ENCODE measurements around the gene POU6F2.

The POU6F2 gene

DNA sequence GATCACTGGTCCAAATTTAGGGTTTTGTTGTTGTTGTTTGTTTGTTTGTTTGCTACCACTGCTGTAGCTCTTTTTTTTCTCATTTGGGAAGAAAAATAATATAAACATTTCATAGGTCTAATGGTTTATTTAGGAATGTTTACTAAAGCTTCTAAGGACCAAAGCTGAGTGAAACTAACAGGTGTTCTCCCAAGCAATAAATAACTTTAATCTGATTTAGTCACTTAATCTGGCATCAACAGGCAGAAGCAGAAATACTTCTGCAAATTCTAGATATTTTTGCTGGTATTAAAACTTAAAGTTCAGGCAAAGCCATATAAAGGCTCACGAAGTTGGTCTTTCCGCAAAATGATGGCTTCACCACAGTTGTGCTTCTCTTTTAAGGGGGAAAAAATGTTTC, 444.0 kb downstream of the POU6F2 start:
- H3K27me3 Mint-ChIP-seq, result peaks cover 9% of the 10 kb centered on the region
- H3K9me3 Mint-ChIP-seq, result no peaks in the 10 kb centered on the region
- H3K4me3 Mint-ChIP-seq, result no peak overlapping the region
- no peaks in the 10 kb centered on the region for H3K4me1 Mint-ChIP-seq
- ATAC-seq, result no peak
- no peak for DNase-seq
- H3K27ac Mint-ChIP-seq, result no peak overlapping the region

GRCh38 chr7:39428221-39428620, 450.5 kb downstream of the POU6F2 start:
- DNase-seq (no peak), ATAC-seq (no peak)
- Mint-ChIP-seq H3K4me1 (no peaks in the 10 kb centered on the region), H3K4me3 (no peak overlapping the region), H3K27me3 (no peaks in the 10 kb centered on the region), H3K9me3 (no peaks in the 10 kb centered on the region), H3K27ac (no peak overlapping the region)

GRCh38 chr7:39429421-39429820, 451.7 kb downstream of the POU6F2 start:
- DNase-seq (no peak), ATAC-seq (no peak)
- no peaks in the 10 kb centered on the region for H3K9me3 Mint-ChIP-seq
- H3K27ac Mint-ChIP-seq, result no peak overlapping the region
- no peak overlapping the region for H3K4me3 Mint-ChIP-seq
- H3K4me1 Mint-ChIP-seq, result no peaks in the 10 kb centered on the region
- H3K27me3 Mint-ChIP-seq, result no peaks in the 10 kb centered on the region

DNA sequence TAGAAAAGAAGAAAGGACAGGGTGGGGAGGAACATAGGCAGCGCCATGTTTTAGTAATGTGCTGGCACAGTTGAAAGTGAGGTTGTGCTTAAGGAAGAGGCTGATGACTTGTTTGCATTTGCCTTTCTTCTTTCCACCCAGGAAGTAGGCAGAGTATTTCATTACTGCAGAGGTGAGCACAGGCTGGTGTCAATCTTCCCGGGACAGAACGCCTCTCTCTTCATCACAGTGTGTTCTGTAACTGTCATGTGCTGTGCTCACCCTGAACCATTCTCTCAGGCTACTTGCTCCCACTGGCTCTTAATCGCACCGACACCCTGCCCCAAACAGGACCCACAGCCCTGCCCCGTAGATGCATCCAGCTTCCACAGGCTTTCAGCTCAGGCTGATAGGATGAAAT, 452.7 kb downstream of the POU6F2 start:
- peak overlapping the region in 1 of 2 donors; percentile 57 for H3K27ac Mint-ChIP-seq
- H3K4me1 Mint-ChIP-seq, result no peaks in the 10 kb centered on the region
- H3K4me3 Mint-ChIP-seq, result no peak overlapping the region
- H3K27me3 Mint-ChIP-seq, result no peaks in the 10 kb centered on the region
- DNase-seq (no peak), ATAC-seq (peak; percentile 16)
- no peaks in the 10 kb centered on the region for H3K9me3 Mint-ChIP-seq

GRCh38 chr7:39430909-39431641, 453.4 kb downstream of the POU6F2 start:
- H3K27ac Mint-ChIP-seq, result no peak overlapping the region
- DNase-seq, result no peak
- H3K4me3 Mint-ChIP-seq, result no peak overlapping the region
- H3K9me3 Mint-ChIP-seq, result no peaks in the 10 kb centered on the region
- no peak for ATAC-seq
- no peaks in the 10 kb centered on the region for H3K4me1 Mint-ChIP-seq
- H3K27me3 Mint-ChIP-seq, result no peaks in the 10 kb centered on the region

GRCh38 chr7:39432368-39432767, 454.7 kb downstream of the POU6F2 start:
- no peak overlapping the region for H3K4me3 Mint-ChIP-seq
- H3K9me3 Mint-ChIP-seq, result no peaks in the 10 kb centered on the region
- H3K27me3 Mint-ChIP-seq, result peaks cover 4% of the 10 kb centered on the region
- DNase-seq (no peak), ATAC-seq (no peak)
- no peaks in the 10 kb centered on the region for H3K4me1 Mint-ChIP-seq
- no peak overlapping the region for H3K27ac Mint-ChIP-seq

GRCh38 chr7:39432807-39433416, 455.2 kb downstream of the POU6F2 start:
- H3K9me3 Mint-ChIP-seq, result no peaks in the 10 kb centered on the region
- no peak overlapping the region for H3K4me3 Mint-ChIP-seq
- H3K27ac Mint-ChIP-seq, result peak overlapping the region in 1 of 2 donors; percentile 76
- H3K4me1 Mint-ChIP-seq, result no peaks in the 10 kb centered on the region
- H3K27me3 Mint-ChIP-seq, result peaks cover 8% of the 10 kb centered on the region
- ATAC-seq, result no peak
- no peak for DNase-seq

DNA sequence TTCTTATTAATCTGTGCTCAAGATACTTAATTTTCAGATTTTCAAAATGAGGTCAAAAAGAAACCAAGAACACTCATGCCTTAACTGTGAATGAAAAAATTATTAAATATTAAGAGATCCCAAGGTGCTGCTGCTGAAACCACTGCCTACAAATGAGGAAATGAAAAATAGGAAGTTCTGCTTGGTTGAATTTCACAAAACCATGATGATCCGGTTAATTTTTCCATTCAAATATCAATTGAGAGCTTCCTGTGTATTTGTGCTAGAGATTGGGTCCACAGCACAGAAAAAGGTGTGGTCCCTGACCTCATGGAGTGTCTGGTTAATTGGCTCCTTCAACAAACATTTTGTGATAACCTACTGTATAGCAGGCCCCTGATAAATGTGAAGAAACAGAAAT, 455.8 kb downstream of the POU6F2 start:
- DNase-seq (no peak), ATAC-seq (no peak)
- Mint-ChIP-seq H3K27me3 (peaks cover 8% of the 10 kb centered on the region), H3K4me1 (no peaks in the 10 kb centered on the region), H3K4me3 (no peak overlapping the region), H3K9me3 (no peaks in the 10 kb centered on the region), H3K27ac (no peak overlapping the region)

DNA sequence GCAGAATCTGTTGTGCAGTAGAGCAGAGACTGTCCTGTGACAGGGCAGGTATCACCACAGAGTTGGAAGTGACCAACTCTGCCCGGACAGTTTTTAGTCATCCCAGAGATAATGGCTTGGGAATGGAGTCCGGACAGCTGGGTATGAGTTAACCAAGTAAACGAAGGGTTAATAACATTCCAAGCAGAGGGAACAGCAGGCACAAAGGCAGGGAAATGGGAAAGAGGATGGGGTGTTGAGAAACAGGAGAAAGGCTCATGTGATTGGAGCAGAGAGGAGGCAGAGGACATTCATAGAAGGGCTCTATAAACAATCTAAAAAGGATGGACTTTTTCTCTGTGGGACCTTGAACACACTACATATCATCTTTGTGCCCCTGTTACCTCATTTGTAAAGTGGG, 456.3 kb downstream of the POU6F2 start:
- H3K27ac Mint-ChIP-seq, result no peak overlapping the region
- H3K4me3 Mint-ChIP-seq, result no peak overlapping the region
- ATAC-seq, result no peak

GRCh38 chr7:39446546-39446945, 468.8 kb downstream of the POU6F2 start:
- H3K4me1 Mint-ChIP-seq, result no peaks in the 10 kb centered on the region
- no peak overlapping the region for H3K4me3 Mint-ChIP-seq
- no peak for DNase-seq
- H3K27me3 Mint-ChIP-seq, result peaks cover 18% of the 10 kb centered on the region
- H3K27ac Mint-ChIP-seq, result no peak overlapping the region
- ATAC-seq, result no peak
- no peaks in the 10 kb centered on the region for H3K9me3 Mint-ChIP-seq

More for the DNA sequence above, 456.3 kb downstream of the POU6F2 start:
- H3K9me3 Mint-ChIP-seq, result peaks cover 2 to 4% of the 10 kb centered on the region in 2 donors
- peaks cover 8% of the 10 kb centered on the region for H3K27me3 Mint-ChIP-seq
- H3K4me1 Mint-ChIP-seq, result no peaks in the 10 kb centered on the region
- no peak for DNase-seq

DNA sequence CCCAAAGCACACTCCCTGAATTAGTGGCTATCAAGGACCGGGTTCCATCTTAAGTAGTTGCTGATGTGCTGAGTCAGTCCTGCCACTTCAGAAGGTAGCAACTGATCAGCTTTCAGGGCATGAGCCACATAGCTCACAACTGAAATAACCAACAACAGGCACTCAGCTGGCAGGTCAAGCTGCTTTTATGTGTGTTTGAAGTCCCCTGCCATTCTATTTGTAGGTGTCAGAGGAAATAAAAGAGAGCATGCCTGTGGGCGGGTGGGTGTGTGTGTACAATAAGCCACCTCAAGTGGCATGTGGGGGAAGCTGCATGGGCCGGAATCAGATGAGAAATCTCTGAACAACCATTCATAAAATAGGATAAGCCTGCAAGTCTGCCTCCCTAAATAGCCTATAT, 474.2 kb downstream of the POU6F2 start:
- Mint-ChIP-seq H3K27me3 (no peaks in the 10 kb centered on the region), H3K4me3 (no peak overlapping the region), H3K9me3 (no peaks in the 10 kb centered on the region), H3K27ac (no peak overlapping the region), H3K4me1 (no peaks in the 10 kb centered on the region)
- no peak for DNase-seq
- no peak for ATAC-seq

DNA sequence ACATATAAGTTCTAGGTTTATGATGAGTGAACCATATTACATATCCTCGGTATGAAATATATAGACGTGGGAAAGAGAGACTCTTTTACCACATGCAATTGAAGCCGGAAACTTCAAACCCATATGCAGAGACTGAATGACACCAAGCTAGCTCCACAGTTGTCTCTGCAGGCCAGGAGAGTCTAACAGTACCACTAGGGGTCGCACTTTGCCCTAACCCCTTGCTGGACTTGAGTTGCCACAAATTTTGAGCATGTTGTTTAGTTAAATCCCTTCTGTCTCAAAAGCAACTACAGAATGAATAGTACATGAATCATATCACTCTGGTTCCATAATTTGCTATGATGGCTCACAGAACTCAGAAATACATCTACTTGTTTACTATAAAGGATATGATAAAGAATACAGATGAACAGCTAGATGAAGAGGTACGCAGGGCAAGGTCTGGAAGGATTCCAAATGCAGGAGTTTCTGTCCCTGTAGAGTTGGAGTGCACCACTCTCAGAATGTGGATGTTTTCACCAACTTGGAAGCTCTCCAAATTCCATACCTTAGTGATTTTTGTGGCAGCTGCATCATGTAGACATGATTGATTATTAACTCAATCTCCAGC, 476.1 kb downstream of the POU6F2 start:
- H3K27ac Mint-ChIP-seq, result no peak overlapping the region
- H3K27me3 Mint-ChIP-seq, result peaks cover 5% of the 10 kb centered on the region
- ATAC-seq (peak; percentile 85), DNase-seq (peak; percentile 47 to 52)
- H3K4me1 Mint-ChIP-seq, result no peaks in the 10 kb centered on the region
- no peaks in the 10 kb centered on the region for H3K9me3 Mint-ChIP-seq
- no peak overlapping the region for H3K4me3 Mint-ChIP-seq

DNA sequence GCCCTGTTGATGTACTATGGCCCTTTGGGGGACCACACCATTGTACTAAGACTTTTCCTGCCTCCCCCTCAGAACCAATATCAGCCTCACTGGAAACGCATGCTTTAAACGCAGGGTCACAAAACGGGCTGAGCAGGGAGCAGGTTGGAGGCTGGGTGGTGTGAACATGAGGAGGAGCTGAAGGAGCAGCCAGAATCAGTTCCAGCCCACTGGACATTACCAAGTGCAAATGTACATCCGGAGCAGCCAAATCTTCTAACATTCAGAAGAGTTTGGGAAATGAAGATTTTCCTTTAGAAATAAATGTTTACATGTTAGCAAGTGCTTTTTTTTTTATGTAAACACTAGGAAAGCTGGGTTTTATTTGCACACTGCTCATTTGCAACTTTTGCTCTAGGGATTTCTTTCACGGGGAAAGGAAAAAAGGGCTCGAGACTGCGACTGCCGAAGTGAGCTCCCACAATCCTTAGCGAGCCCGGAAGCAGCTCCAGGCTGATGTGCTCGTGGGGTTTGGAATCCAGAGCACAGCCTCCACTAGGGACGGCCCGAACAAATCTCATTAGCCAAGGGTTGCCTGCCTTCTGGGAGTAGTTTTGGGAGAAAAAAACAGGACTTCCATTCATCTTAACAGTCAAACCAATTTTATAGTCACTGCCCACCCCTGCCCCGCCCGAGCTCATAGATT, 480.5 kb downstream of the POU6F2 start:
- DNase-seq (no peak), ATAC-seq (no peak)
- Mint-ChIP-seq H3K4me1 (no peaks in the 10 kb centered on the region), H3K9me3 (no peaks in the 10 kb centered on the region), H3K27me3 (peaks cover 12% of the 10 kb centered on the region), H3K4me3 (no peak overlapping the region), H3K27ac (no peak overlapping the region)

- no peak overlapping the region for H3K4me3 Mint-ChIP-seq
- peaks cover 12% of the 10 kb centered on the region for H3K27me3 Mint-ChIP-seq
- DNase-seq, result no peak
- no peak overlapping the region for H3K27ac Mint-ChIP-seq
- no peak for ATAC-seq
- no peaks in the 10 kb centered on the region for H3K9me3 Mint-ChIP-seq
- H3K4me1 Mint-ChIP-seq, result peaks cover under 1% of the 10 kb centered on the region
Observed at GRCh38 chr7:39459636-39460035, 481.9 kb downstream of the POU6F2 start.

GRCh38 chr7:39460486-39460885, 482.8 kb downstream of the POU6F2 start:
- ATAC-seq (no peak), DNase-seq (no peak)
- Mint-ChIP-seq H3K27ac (no peak overlapping the region), H3K4me1 (peaks cover 5% of the 10 kb centered on the region), H3K9me3 (no peaks in the 10 kb centered on the region), H3K27me3 (peaks cover 14% of the 10 kb centered on the region), H3K4me3 (no peak overlapping the region)

DNA sequence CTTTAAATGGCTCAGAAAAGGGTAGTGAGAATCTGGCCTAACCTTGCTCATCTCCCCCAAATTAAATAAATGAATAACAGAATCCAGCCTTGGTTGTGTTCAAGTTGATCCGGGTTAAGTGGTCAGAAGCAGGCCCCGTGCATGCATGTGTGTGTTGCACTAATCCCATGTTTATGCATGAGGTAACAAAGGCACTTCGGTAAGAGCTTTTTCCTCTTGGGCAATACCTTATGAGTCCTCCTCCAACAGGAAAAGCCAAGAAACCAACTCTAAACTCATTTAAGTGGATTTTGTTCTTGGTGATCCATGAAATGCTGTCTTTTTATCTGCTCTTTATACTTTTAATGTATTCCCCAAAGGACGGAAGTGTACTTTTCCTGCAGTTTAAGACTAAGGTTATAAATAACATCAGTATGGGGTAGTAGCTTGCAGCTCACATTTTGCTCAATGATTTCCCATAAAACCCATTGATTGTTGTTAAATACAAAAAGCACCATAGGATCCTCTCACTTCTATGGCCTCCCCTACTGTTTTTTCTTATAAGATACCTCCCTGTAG, 483.6 kb downstream of the POU6F2 start:
- Mint-ChIP-seq H3K27ac (no peak overlapping the region), H3K27me3 (peaks cover 22% of the 10 kb centered on the region)

More for the DNA sequence above, 483.6 kb downstream of the POU6F2 start:
- DNase-seq, result no peak
- no peaks in the 10 kb centered on the region for H3K9me3 Mint-ChIP-seq
- no peak overlapping the region for H3K4me3 Mint-ChIP-seq
- no peak for ATAC-seq
- peaks cover 11% of the 10 kb centered on the region for H3K4me1 Mint-ChIP-seq

Measured in stimulated activated naive CD8-positive, alpha-beta T cell treated with anti-CD3 and anti-CD28 coated beads, Interleukin-15, amount 100 ng/mL, for 72 hours (primary cell).